GM13976 (cell line): Measurements from ENCODE around the gene CASP2.

Experiments
- DNase-seq: peaks from one replicate; pipeline ENCODE4 v3.0.0; 2012; ENCODE audit warnings: low spot score
- in situ Hi-C: fragments of 300-500 bp; cut with MboI; formaldehyde crosslinking; loops from one replicate; pipeline ENCODE4 v1.12.0; 2022; ENCODE audit warnings: low sequenced_read_pairs, mixed read lengths, inconsistent platforms; ENCODE audit not compliant: unreplicated experiment
- TF ChIP-seq, protein P1 (sequence below): IDR thresholded peaks from 2 replicates; pipeline ENCODE4 v1.5.1; 2012; ENCODE audit warnings: borderline replicate concordance, mild to moderate bottlenecking; ENCODE audit not compliant: insufficient read depth; ENCODE audit errors: extremely low read depth, missing control alignments, control extremely low read depth

CASP2 gene

GRCh38 chr7:143322760-143323633 lies 34.8 kb downstream of the CASP2 start:
- TF ChIP-seq, protein P1, sequence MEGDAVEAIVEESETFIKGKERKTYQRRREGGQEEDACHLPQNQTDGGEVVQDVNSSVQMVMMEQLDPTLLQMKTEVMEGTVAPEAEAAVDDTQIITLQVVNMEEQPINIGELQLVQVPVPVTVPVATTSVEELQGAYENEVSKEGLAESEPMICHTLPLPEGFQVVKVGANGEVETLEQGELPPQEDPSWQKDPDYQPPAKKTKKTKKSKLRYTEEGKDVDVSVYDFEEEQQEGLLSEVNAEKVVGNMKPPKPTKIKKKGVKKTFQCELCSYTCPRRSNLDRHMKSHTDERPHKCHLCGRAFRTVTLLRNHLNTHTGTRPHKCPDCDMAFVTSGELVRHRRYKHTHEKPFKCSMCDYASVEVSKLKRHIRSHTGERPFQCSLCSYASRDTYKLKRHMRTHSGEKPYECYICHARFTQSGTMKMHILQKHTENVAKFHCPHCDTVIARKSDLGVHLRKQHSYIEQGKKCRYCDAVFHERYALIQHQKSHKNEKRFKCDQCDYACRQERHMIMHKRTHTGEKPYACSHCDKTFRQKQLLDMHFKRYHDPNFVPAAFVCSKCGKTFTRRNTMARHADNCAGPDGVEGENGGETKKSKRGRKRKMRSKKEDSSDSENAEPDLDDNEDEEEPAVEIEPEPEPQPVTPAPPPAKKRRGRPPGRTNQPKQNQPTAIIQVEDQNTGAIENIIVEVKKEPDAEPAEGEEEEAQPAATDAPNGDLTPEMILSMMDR = no peak
- no peak for DNase-seq
- in situ Hi-C loops = no loop called here

- no peak for DNase-seq
- in situ Hi-C loops = no loop called here
- TF ChIP-seq, protein P1 = no peak
These were observed 35.5 kb downstream of the CASP2 start for GRCh38 chr7:143323653-143324052.

GRCh38 chr7:143325240-143325639 lies 37.1 kb downstream of the CASP2 start:
- in situ Hi-C loops = no loop called here
- no peak for DNase-seq

GRCh38 chr7:143327903-143328302 lies 39.8 kb downstream of the CASP2 start:
- TF ChIP-seq, protein P1 = no peak
- in situ Hi-C loops = no loop called here
- no peak for DNase-seq

More at GRCh38 chr7:143325240-143325639, 37.1 kb downstream of the CASP2 start:
- TF ChIP-seq, protein P1 = no peak

GRCh38 chr7:143329471-143330170 lies 41.5 kb downstream of the CASP2 start:
- TF ChIP-seq, protein P1 = no peak
- in situ Hi-C loops = no loop called here
- no peak for DNase-seq

DNA sequence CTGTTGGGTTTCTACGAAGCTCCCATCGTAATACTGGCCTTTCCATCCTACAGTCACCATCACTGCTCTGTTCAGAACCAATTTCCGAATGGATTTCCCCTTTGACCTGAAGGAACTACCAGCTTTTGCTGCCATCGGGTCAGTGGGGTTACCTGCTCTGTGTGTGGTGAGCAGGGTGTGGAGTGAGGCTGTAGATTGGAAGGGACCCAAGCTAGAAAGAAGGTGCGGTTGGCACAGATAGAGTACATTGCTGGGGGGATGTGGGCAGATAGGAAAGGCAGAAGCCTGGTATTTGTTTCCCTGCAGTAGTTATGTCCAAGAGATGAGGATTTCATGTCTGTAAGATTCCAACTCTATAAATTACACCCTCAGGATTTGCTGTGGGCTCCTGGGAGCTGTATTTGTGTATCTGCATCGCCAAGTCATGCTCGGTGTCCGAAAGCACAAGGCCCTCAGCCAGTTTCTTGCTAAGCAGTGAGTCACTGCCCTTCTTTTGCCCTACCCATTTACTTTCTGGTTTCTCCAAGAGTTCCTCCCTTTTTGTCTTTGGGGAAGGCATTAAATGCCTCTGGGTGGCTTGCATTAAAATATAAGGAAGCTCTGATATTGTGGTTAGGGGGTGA lies 43.1 kb downstream of the CASP2 start:
- DNase-seq = no peak
- TF ChIP-seq, protein P1 = no peak
- in situ Hi-C loops = no loop called here
